Omental fat pad (tissue), 4 donors: ENCODE data around the gene MAN1C1. TPM values are rescaled to one million over a fixed set of nuclear protein-coding genes. Genes with fewer than 3 reads are reported as not detected.

Experiments used
- ATAC-seq: fragments of 150-250 bp; one replicate; pipeline ENCODE4 v1.9.1; 2016; ENCODE audit warnings: mild to moderate bottlenecking, moderate library complexity; ENCODE audit not compliant: low FRiP score
- DNase-seq: peaks from one replicate; pipeline ENCODE4 v3.0.0-alpha.2; 2019; ENCODE audit warnings: low spot score
- CTCF ChIP-seq, 3 donors: fragments of 450-650 bp; IDR thresholded peaks; one replicate each; pipeline ENCODE4 v1.5.1; 2016 to 2017; ENCODE audit warnings: antibody characterized with exemption in 3 of 3, mild to moderate bottlenecking in 3 of 3, moderate library complexity in 2 of 3
- total RNA-seq, 4 donors: library from RNA; depleted of rRNA; stranded (reverse); fragments of >200 nt; gene quantifications; one replicate each; pipeline ENCODE4 v1.1.0, GENCODE V29; 2016

The MAN1C1 gene
- total RNA-seq, 4 donors from 2014 or later, result 21.0 to 47.4 (median 24.4) TPM

- no peak for TF ChIP-seq CTCF (IDR thresholded peaks at IDR 0.05)
- peak; percentile 32 for ATAC-seq
- no peak for DNase-seq
Observed at GRCh38 chr1:25700144-25700523, 83.5 kb downstream of the MAN1C1 start.

GRCh38 chr1:25700626-25701025, 84.0 kb downstream of the MAN1C1 start:
- ATAC-seq (no peak), DNase-seq (no peak)
- TF ChIP-seq CTCF (IDR thresholded peaks at IDR 0.05), result no peak

GRCh38 chr1:25701030-25701785, 84.6 kb downstream of the MAN1C1 start:
- no peak for DNase-seq
- no peak for TF ChIP-seq CTCF (IDR thresholded peaks at IDR 0.05)
- ATAC-seq, result no peak

- no peak for TF ChIP-seq CTCF (IDR thresholded peaks at IDR 0.05)
- DNase-seq (no peak), ATAC-seq (no peak)
Observed at GRCh38 chr1:25702101-25702775, 85.6 kb downstream of the MAN1C1 start.

GRCh38 chr1:25703041-25703440, 86.5 kb downstream of the MAN1C1 start:
- no peak for DNase-seq
- no peak for TF ChIP-seq CTCF (IDR thresholded peaks at IDR 0.05)
- ATAC-seq, result no peak

GRCh38 chr1:25703671-25704266, 87.2 kb downstream of the MAN1C1 start:
- no peak for TF ChIP-seq CTCF (IDR thresholded peaks at IDR 0.05)
- DNase-seq (no peak), ATAC-seq (no peak)
